HG02623 (cell line): ENCODE data around the gene HOXD3.

ENCODE experiments used
- ATAC-seq: cut with Tn5 transposase; IDR thresholded peaks from one replicate; pipeline ENCODE4 v1.9.1; 2021; ENCODE audit warnings: moderate library complexity; ENCODE audit not compliant: unreplicated experiment

HOXD3 gene

GRCh38 chr2:176121190-176122051 is 35.7 kb upstream of the HOXD3 start:
- no peak for ATAC-seq

GRCh38 chr2:176122052-176122682 is 34.9 kb upstream of the HOXD3 start:
- ATAC-seq: no peak

- no peak for ATAC-seq
Measured at GRCh38 chr2:176122683-176123410, 34.3 kb upstream of the HOXD3 start, which contains the start of gene HOXD9. Gene HOXD9 (plus strand): TSS chr2:176122719. CDS start chr2:176122769, 50 bp downstream.

GRCh38 chr2:176123411-176124109 is 33.5 kb upstream of the HOXD3 start:
- no peak for ATAC-seq

GRCh38 chr2:176124110-176124946 is 32.8 kb upstream of the HOXD3 start:
- ATAC-seq: no peak

- no peak for ATAC-seq
Measured at GRCh38 chr2:176124947-176125771, 31.9 kb upstream of the HOXD3 start.

- no peak for ATAC-seq
Measured at GRCh38 chr2:176125772-176126054, 31.4 kb upstream of the HOXD3 start.

- ATAC-seq: no peak
Measured at GRCh38 chr2:176126929-176127773, 30.0 kb upstream of the HOXD3 start.

- no peak for ATAC-seq
Measured at GRCh38 chr2:176127774-176128072, 29.4 kb upstream of the HOXD3 start.

GRCh38 chr2:176128172-176128981 is 28.7 kb upstream of the HOXD3 start:
- no peak for ATAC-seq

GRCh38 chr2:176128982-176129796 is 27.9 kb upstream of the HOXD3 start, which contains the start of gene HOXD8:
Gene HOXD8 (plus strand): TSS chr2:176129705. CDS start chr2:176130367, 662 bp downstream.
- no peak for ATAC-seq

GRCh38 chr2:176129813-176130146 is 27.3 kb upstream of the HOXD3 start:
- ATAC-seq: no peak

- ATAC-seq: no peak
Measured at GRCh38 chr2:176130147-176130956, 26.8 kb upstream of the HOXD3 start.

GRCh38 chr2:176130957-176131847 is 25.9 kb upstream of the HOXD3 start:
- no peak for ATAC-seq

- no peak for ATAC-seq
Measured at GRCh38 chr2:176131848-176132158, 25.3 kb upstream of the HOXD3 start.
